ENCODE measurements around the gene CALU.

The CALU gene

DNA sequence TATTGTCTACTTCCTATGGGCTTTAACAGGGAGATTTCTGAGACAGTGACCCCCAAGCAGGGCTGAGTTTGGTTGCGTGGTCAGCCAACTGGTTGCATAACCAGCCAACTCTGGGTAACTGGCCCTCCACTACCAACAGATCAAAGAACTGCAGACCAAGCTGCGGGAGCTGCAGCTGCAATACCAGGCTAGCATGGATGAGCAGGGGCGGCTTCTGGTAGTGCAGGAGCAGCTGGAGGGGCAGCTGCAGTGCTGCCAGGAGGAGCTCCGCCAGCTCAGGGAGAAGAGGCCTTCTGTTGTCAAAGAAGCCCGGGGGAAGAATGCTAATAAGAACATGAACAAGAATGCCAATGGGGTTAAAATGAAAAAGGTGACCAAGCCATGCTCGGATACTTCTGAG is 75.3 kb downstream of the CALU start:
- FAIRE-seq = no peak

DNA sequence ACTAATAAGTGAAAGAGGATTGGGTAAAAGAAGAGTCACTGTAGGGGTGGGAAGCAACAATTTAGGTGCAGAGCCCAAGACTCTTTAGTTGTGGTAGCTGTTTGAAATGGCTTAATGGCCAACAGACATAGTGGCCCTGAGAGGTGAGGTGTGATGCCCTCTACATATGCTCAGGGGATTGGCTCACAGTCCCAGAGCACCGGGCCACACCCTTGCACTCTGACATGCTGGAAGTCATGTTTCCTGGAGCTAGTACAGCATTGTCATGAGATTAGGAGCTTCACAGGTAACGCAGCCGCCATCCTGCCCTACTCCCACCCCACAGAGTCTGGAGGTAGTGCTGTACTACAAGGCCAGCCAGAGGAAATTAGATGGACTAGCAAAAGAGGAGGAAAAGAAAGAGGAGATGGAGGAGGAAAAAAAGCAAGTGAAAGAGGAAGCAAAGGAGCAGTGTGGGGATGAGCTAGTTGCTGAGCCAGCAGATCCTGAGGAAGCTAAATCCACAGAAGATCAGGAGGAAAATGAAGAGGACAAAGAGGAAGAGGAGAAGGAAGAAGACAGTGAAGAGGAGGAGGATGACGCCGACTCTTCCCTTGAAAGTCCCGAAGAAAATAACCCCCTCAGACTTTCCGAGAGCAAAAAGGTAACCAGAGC is 76.3 kb downstream of the CALU start:
- no peak for FAIRE-seq

GRCh38 chr7:128818694-128819093 is 79.5 kb downstream of the CALU start:
- no peak for FAIRE-seq
